ENCODE measurements around the gene DEGS2. TPM values are rescaled to one million over a fixed set of nuclear protein-coding genes. Genes with fewer than 3 reads are reported as not detected.
A peak's percentile ranks its signal among the peaks of the same experiment; 100 is the strongest.
"Not testable (repeated sequence)": the region's sequence is repeated elsewhere in the genome, so short reads cannot be mapped to it uniquely, and the experiment has no call there.

The DEGS2 gene
- total and polyA plus RNA-seq, 8 donors: 1.9 to 7.3 (median 4.8) TPM

- WGBS, 2 donors: 9 to 12% methylated on average over 32 of the region's 32 CpGs
- ATAC-seq (peak in 2 of 4 donors; percentile 15 to 19), DNase-seq (peak in 1 of 6 donors; percentile 50), FAIRE-seq (no peak)
- peaks cover 0 to 10% (median 0%) of the 10 kb centered on the region in 3 donors for H3K4me1 ChIP-seq
- no peaks in the 10 kb centered on the region for H3K9me3 ChIP-seq
- intact Hi-C loops (cut with DNase I): no loop called here
- no peaks in the 10 kb centered on the region for H3K36me3 ChIP-seq
- H3K27me3 ChIP-seq: no peaks in the 10 kb centered on the region
- peak overlapping the region; percentile 60 to 85 (median 66) for H3K4me3 ChIP-seq
- peak overlapping the region in 1 of 4 donors; percentile 34 for H3K27ac ChIP-seq
- no peak for TF ChIP-seq CTCF (IDR thresholded peaks at IDR 0.05)
Measured at GRCh38 chr14:100158566-100159093, 815 bp downstream of the DEGS2 start.

GRCh38 chr14:100157548-100158232, 1.8 kb downstream of the DEGS2 start:
- H3K27ac ChIP-seq: not testable (repeated sequence)

GRCh38 chr14:100156776-100157175, 2.7 kb downstream of the DEGS2 start:
- DNase-seq (peak in 1 of 6 donors; percentile 44), ATAC-seq (no peak), FAIRE-seq (no peak)
- Histone ChIP-seq H3K4me1 (peaks cover 0 to 10% (median 0%) of the 10 kb centered on the region in 3 donors), H3K4me3 (no peak overlapping the region), H3K9me3 (no peaks in the 10 kb centered on the region), H3K27me3 (no peaks in the 10 kb centered on the region), H3K27ac (peak overlapping the region in 2 of 4 donors; percentile 60 to 72), H3K36me3 (no peaks in the 10 kb centered on the region)
- no peak for TF ChIP-seq CTCF (IDR thresholded peaks at IDR 0.05)
- WGBS, 2 donors: 80 to 85% methylated on average over 6 of the region's 6 CpGs
- intact Hi-C loops (cut with DNase I): no loop called here

More at GRCh38 chr14:100157548-100158232, 1.8 kb downstream of the DEGS2 start:
- 92 to 93% methylated on average over 16 of the region's 16 CpGs for WGBS, 2 donors
- peak in 1 of 6 donors; percentile 8 for DNase-seq
- intact Hi-C loops (cut with DNase I); H3K4me3 ChIP-seq; FAIRE-seq; H3K9me3 ChIP-seq; H3K36me3 ChIP-seq; H3K27me3 ChIP-seq; H3K4me1 ChIP-seq; ATAC-seq: not testable (repeated sequence)

- Histone ChIP-seq H3K4me1 (peaks cover 0 to 10% (median 0%) of the 10 kb centered on the region in 3 donors), H3K27me3 (no peaks in the 10 kb centered on the region), H3K4me3 (no peak overlapping the region), H3K36me3 (no peaks in the 10 kb centered on the region), H3K27ac (peak overlapping the region; percentile 35 to 72 (median 49)), H3K9me3 (no peaks in the 10 kb centered on the region)
- DNase-seq (peak in 1 of 6 donors; percentile 53), FAIRE-seq (no peak), ATAC-seq (peak in 3 of 4 donors; percentile 20 to 36 (median 25))
- intact Hi-C loops (cut with DNase I): no loop called here
- TF ChIP-seq CTCF (IDR thresholded peaks at IDR 0.05): no peak
- WGBS, 2 donors: 60% methylated on average over 12 of the region's 12 CpGs
Measured at GRCh38 chr14:100155756-100156616, 3.5 kb downstream of the DEGS2 start.

GRCh38 chr14:100155049-100155621, 4.3 kb downstream of the DEGS2 start:
- H3K27me3 ChIP-seq: no peaks in the 10 kb centered on the region
- TF ChIP-seq CTCF (IDR thresholded peaks at IDR 0.05): peak in 2 of 4 donors; percentile 12 to 15
- FAIRE-seq (no peak), ATAC-seq (no peak), DNase-seq (peak in 1 of 6 donors; percentile 54)
- H3K27ac ChIP-seq: peak overlapping the region; percentile 35 to 72 (median 49)
- WGBS, 2 donors: 67 to 70% methylated on average over 8 of the region's 8 CpGs
- no peaks in the 10 kb centered on the region for H3K36me3 ChIP-seq
- no peak overlapping the region for H3K4me3 ChIP-seq
- no peaks in the 10 kb centered on the region for H3K9me3 ChIP-seq
- intact Hi-C loops (cut with DNase I): no loop called here
- peaks cover 0 to 14% (median 5%) of the 10 kb centered on the region in 3 donors for H3K4me1 ChIP-seq
